Gastroesophageal sphincter (tissue), 4 donors: ENCODE data around the gene PCGF5. TPM values are rescaled to one million over a fixed set of nuclear protein-coding genes. Genes with fewer than 3 reads are reported as not detected.
A peak's percentile ranks its signal among the peaks of the same experiment; 100 is the strongest.

Experiments used
- ATAC-seq: fragments of 150-250 bp; one replicate; pipeline ENCODE4 v1.9.1; 2016; ENCODE audit warnings: mild to moderate bottlenecking, moderate library complexity
- H3K27ac ChIP-seq, 4 donors: fragments of 200-600 bp; sonication (generic) in 3 of 4; 1 replicate in 3 of 4; 2 replicates in 1 of 4; pipeline ENCODE4 v1.5.1; 2016 to 2019
- H3K27me3 ChIP-seq: fragments of 200-600 bp; sonication (generic); one replicate; pipeline ENCODE4 v1.5.1; 2019
- H3K36me3 ChIP-seq, 2 donors: fragments of 200-600 bp; sonication (generic); one replicate each; pipeline ENCODE4 v1.5.1; 2019; ENCODE audit warnings: control low read depth in 1 of 2
- H3K4me1 ChIP-seq, 3 donors: fragments of 200-600 bp; sonication (generic); 1 replicate in 2 of 3; 2 replicates in 1 of 3; pipeline ENCODE4 v1.5.1; 2016 to 2019; ENCODE audit warnings: control low read depth in 2 of 3
- H3K4me3 ChIP-seq, 2 donors: fragments of 200-600 bp; sonication (generic); one replicate each; pipeline ENCODE4 v1.5.1; 2019; ENCODE audit warnings: mild to moderate bottlenecking in 1 of 2, moderate library complexity in 1 of 2
- H3K9me3 ChIP-seq, 3 donors: fragments of 200-600 bp; sonication (generic); one replicate each; pipeline ENCODE4 v1.5.1; 2017 to 2019; ENCODE audit warnings: control low read depth in 2 of 3
- EP300 ChIP-seq: sonication (generic); formaldehyde crosslinking; IDR thresholded peaks from one replicate; pipeline ENCODE4 v1.6.1; 2017; ENCODE audit warnings: antibody characterized with exemption, mild to moderate bottlenecking
- POLR2A ChIP-seq, 2 donors: fragments of 450-650 bp; IDR thresholded peaks; one replicate each; pipeline ENCODE4 v1.6.1; 2017; ENCODE audit warnings: antibody characterized with exemption in 2 of 2, mild to moderate bottlenecking in 2 of 2, moderate library complexity in 1 of 2
- POLR2AphosphoS5 ChIP-seq: sonication (generic); formaldehyde crosslinking; IDR thresholded peaks from one replicate; pipeline ENCODE4 v1.6.1; 2017; ENCODE audit warnings: antibody characterized with exemption
- WGBS, 2 donors: methylation state at CpG; one replicate each; pipeline ENCODE4 v1.1.5; 2018; ENCODE audit warnings: low coverage in 1 of 2; 5-methylcytosine and 5-hydroxymethylcytosine counted together
- total RNA-seq, 4 donors: library from RNA; depleted of rRNA; stranded (reverse); fragments of >200 nt; gene quantifications; one replicate each; pipeline ENCODE4 v1.1.0, GENCODE V29; 2016
- TF ChIP-seq, protein P1 (sequence below), 4 experiments: fragments of 200-600 bp in 2 of 4; fragments of 450-650 bp in 2 of 4; sonication (generic) in 1 of 4; IDR thresholded peaks; one replicate each; pipeline ENCODE4 v1.5.1; 2017 to 2019; ENCODE audit warnings: antibody characterized with exemption in 4 of 4, mild to moderate bottlenecking in 2 of 4, moderate library complexity in 2 of 4

PCGF5 gene
- total RNA-seq = 10 to 100 TPM; 51.5 to 81.6 (median 66.1) TPM

DNA sequence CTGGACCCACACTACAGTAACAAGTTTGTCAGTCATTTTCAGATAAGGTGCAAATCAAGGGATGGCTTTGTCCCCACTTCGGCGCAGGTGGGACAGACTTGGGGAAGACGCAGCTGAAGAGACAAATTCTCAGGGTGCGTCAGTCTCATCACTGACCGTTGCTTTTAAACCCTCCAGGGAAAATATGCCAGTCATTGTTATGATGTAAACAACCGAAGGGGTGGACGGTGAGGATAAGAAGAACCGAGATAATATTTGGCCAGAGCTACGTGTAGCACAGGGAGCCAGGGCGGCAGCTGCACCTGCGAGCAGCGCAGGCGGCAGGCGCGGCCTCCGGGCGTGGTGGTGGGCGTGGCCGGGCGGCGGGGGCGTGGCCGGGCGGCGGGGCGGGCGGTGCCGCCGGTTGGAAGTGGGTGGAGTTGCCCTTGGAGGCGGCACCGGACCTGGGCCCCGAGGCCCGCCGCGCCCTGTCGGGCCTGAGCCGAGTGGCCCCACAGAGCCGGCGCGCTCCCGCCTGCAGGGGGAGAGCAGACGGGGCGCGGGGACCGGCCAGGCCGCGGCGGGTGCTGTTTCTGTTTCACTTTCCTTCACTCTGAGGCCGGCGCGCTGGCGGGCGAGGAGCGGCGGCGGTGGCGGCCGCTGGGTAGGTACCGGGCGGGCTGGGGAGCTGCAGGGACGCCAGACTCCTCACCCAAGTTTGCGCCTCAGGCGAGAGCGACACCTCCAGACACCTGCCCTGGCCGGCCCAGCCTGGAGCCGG is at the start of gene PCGF5:
PCGF5 (plus strand) TSS at position 470 of the 760 bp plus-strand sequence. CDS start 2,209 bp downstream, outside the sequence.
- 2 to 20% methylated on average over 2 to 7 of the region's 66 CpGs for WGBS, 2 donors
- ATAC-seq = peak; percentile 99

DNA sequence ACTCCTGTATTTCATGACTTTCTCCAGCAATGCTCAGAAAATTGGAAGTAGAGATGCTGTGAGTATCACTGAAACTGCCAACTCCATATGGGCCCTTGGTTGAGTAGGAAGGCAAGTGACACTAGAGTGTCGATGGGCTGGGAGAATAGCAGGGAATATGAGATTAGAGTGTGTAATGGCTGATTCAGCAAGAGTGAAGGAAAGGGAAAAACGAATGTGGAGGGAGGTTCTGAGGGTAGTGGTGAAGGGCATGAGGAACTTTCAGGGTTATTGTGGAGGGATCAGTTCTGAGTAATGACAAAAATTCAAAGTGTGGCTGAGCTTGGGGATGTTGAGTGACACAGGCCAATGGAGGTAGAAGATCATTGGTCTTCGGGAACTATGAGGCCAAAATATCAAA is 49.0 kb upstream of the PCGF5 start:
- Histone ChIP-seq H3K4me3 (no peak overlapping the region), H3K4me1 (peaks cover 0 to 20% (median under 1%) of the 10 kb centered on the region in 3 donors), H3K36me3 (no peaks in the 10 kb centered on the region), H3K27me3 (no peaks in the 10 kb centered on the region), H3K9me3 (no peaks in the 10 kb centered on the region), H3K27ac (no peak overlapping the region)
- no peak for ATAC-seq
- 89 to 90% methylated on average over 3 of the region's 3 CpGs for WGBS, 2 donors
- no peak for TF ChIP-seq POLR2AphosphoS5
- no peak for TF ChIP-seq EP300
- TF ChIP-seq, protein P1, sequence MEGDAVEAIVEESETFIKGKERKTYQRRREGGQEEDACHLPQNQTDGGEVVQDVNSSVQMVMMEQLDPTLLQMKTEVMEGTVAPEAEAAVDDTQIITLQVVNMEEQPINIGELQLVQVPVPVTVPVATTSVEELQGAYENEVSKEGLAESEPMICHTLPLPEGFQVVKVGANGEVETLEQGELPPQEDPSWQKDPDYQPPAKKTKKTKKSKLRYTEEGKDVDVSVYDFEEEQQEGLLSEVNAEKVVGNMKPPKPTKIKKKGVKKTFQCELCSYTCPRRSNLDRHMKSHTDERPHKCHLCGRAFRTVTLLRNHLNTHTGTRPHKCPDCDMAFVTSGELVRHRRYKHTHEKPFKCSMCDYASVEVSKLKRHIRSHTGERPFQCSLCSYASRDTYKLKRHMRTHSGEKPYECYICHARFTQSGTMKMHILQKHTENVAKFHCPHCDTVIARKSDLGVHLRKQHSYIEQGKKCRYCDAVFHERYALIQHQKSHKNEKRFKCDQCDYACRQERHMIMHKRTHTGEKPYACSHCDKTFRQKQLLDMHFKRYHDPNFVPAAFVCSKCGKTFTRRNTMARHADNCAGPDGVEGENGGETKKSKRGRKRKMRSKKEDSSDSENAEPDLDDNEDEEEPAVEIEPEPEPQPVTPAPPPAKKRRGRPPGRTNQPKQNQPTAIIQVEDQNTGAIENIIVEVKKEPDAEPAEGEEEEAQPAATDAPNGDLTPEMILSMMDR (IDR thresholded peaks at IDR 0.05) = no peak
- TF ChIP-seq POLR2A (IDR thresholded peaks at IDR 0.05) = no peak

More for the DNA sequence above, at the start of gene PCGF5:
- Histone ChIP-seq H3K4me1 (peaks cover 0 to 55% (median 0%) of the 10 kb centered on the region in 3 donors), H3K27ac (peak within 1 kb of the TSS; percentile 62 to 95 (median 92)), H3K4me3 (peak within 1 kb of the TSS; percentile 52 to 85), H3K36me3 (no peaks in the 10 kb centered on the region), H3K9me3 (no peaks in the 10 kb centered on the region), H3K27me3 (no peaks in the 10 kb centered on the region)
- TF ChIP-seq EP300 = no peak
- TF ChIP-seq POLR2AphosphoS5 = peak; percentile 66
- peak; percentile 68 to 72 for TF ChIP-seq POLR2A (IDR thresholded peaks at IDR 0.05)
- TF ChIP-seq, protein P1 (IDR thresholded peaks at IDR 0.05) = peak in 3 of 4 experiments; percentile 49 to 65 (median 62)

DNA sequence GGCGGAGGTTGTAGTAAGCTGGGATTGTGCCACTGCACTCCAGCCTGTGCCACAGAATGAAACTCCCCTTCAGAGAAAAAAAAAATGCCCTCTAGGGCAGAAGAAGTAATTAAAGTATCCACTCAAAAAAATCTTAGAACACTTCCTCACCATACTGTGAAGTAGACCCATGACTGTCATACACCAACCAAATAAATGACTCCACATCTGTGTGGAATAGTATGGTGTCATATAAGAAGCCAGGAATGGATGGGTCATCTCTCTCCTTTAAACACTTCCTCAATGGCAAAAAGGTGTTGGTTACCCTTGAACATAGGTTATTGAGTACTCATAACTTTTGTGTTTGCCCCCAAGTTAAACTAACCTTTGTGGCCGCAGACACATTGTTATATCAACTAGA is 48.1 kb upstream of the PCGF5 start:
- TF ChIP-seq, protein P1 (IDR thresholded peaks at IDR 0.05) = no peak
- TF ChIP-seq POLR2A (IDR thresholded peaks at IDR 0.05) = no peak
- TF ChIP-seq EP300 = no peak
- TF ChIP-seq POLR2AphosphoS5 = no peak
- no peak overlapping the region for H3K27ac ChIP-seq
- H3K36me3 ChIP-seq = no peaks in the 10 kb centered on the region
- 95 to 100% methylated on average over 2 of the region's 2 CpGs for WGBS, 2 donors
- H3K4me1 ChIP-seq = peaks cover 0 to 12% (median 0%) of the 10 kb centered on the region in 3 donors
- H3K9me3 ChIP-seq = peaks cover 0 to 3% (median 0%) of the 10 kb centered on the region in 3 donors
- H3K27me3 ChIP-seq = no peaks in the 10 kb centered on the region
- H3K4me3 ChIP-seq = no peak overlapping the region
- no peak for ATAC-seq

DNA sequence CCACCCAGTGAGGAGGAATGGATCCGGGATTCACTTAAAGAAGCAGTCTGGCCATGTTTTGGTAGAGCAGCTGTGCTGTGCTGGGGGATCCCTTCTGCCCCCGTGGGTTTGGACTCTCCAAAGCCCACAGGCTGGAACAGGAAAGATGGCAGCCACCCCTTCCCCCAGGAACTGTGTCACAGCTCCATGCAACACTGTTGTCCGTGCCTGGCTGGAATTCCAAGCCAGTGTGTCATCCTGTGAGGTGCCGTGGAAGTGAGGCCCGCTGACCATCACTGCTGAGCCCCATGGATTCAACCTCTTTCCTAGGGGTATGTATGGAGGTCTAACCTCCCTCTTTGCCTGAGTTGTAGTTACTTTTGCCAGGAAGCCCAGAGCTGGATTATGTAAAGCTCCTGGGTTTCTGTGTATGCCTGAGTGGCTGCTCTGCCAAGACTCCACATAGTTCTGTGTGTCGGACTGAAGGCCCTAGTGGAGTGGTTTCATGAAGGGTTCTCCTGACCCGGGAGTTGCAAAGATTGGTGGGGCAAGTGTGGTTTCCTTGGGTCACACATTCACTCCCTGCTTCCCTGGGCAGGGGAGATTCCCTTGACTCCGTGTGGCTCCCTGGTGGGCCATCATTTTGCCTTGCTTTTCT is 35.1 kb upstream of the PCGF5 start:
- Histone ChIP-seq H3K4me3 (no peak overlapping the region), H3K27ac (peak overlapping the region in 2 of 4 donors; percentile 7 to 35), H3K27me3 (no peaks in the 10 kb centered on the region), H3K9me3 (no peaks in the 10 kb centered on the region), H3K36me3 (no peaks in the 10 kb centered on the region), H3K4me1 (peaks cover 4 to 27% (median 8%) of the 10 kb centered on the region in 3 donors)
- peak; percentile 41 for ATAC-seq
- 74 to 80% methylated on average over 2 of the region's 8 CpGs for whole genome bisulfite sequencing, 2 donors
- TF ChIP-seq POLR2A (IDR thresholded peaks at IDR 0.05) (no peak), POLR2AphosphoS5 (no peak), EP300 (no peak)
- TF ChIP-seq, protein P1 (IDR thresholded peaks at IDR 0.05) = no peak
